ENCODE measurements around the gene HOXC4. TPM values are rescaled to one million over a fixed set of nuclear protein-coding genes. Genes with fewer than 3 reads are reported as not detected.

Gene HOXC4
- total and polyA plus RNA-seq, 10 of the 15 experiments (the other 5 are each of a cell fraction or from before 2014, with no cell fraction given): 1.0 to 11.4 (median 4.2) TPM

GRCh38 chr12:54020591-54021405, 32.8 kb upstream of the HOXC4 start:
- ATAC-seq: no peak
- no peaks in the 10 kb centered on the region for H3K36me3 ChIP-seq (ENCODE audit: control insufficient read depth in 2 of 2, insufficient read depth in 2 of 2, low read length in 1 of 2)
- peaks cover 2 to 3% of the 10 kb centered on the region in 2 experiments for H3K27me3 ChIP-seq (replicated peaks in 1 of 2; ENCODE audit: control insufficient read depth in 2 of 2, insufficient read depth in 2 of 2, low read length in 1 of 2)
- H3K4me1 ChIP-seq (ENCODE audit: control insufficient read depth, insufficient read depth, low read length): peaks cover 21% of the 10 kb centered on the region
- in situ Hi-C loops (cut with MboI) (loop anchor here (10.0 kb wide), 2 partner anchors 174 to 344 kb away; partner anchors contain the start of gene GPR84), intact Hi-C loops (cut with micrococcal nuclease; ENCODE audit: unreplicated experiment) (loop anchor here (1.0 kb wide), 1 partner anchor 14 kb away; no protein-coding TSS in a partner anchor)
- H3K79me2 ChIP-seq (ENCODE audit: control insufficient read depth, insufficient read depth, low read length): no peaks in the 10 kb centered on the region
- ChIA-PET CTCF (interaction anchor here (0.6 to 13.4 kb wide), 5 partner anchors 11 to 171 kb away, joined by 3 to 343 read pairs (median 18); partner anchors contain the start of genes HOXC5, HOXC8 and SMUG1), SMC1A (ENCODE audit: uncharacterized antibody, unreplicated experiment) (interaction anchor here (1.1 to 2.9 kb wide), 3 partner anchors 14 to 187 kb away, joined by 3 to 9 read pairs (median 4); partner anchors contain the start of gene HOXC4), POLR2A (interaction anchor here (1.1 to 1.2 kb wide), 2 partner anchors 15 to 168 kb away, joined by 3 read pairs; partner anchors contain the start of gene SMUG1), RAD21 (ENCODE audit: unreplicated experiment) (interaction anchor here (1.3 to 1.6 kb wide), 2 partner anchors 12 to 170 kb away, joined by 3 to 10 read pairs; partner anchors contain the start of gene HOXC5)
- H3K9ac ChIP-seq (ENCODE audit: control insufficient read depth, insufficient read depth, low read length): peak overlapping the region; percentile 31; the same call in 1 of the 2 replicates
- WGBS (ENCODE audit: insufficient coverage, insufficient replicate concordance, low lambda C conversion rate, missing lambda C conversion rate): 89% methylated on average over 23 of the region's 23 CpGs
- no TSS peak for BruUV-seq (replicated peaks)
- no peaks in the 10 kb centered on the region for H4K20me1 ChIP-seq (ENCODE audit: control insufficient read depth, insufficient read depth)
- H3K4me3 ChIP-seq: no peak overlapping the region
- peak overlapping the region; percentile 75 for H2AFZ ChIP-seq (ENCODE audit: control insufficient read depth, low read depth, low read length)
- no peaks in the 10 kb centered on the region for H3K9me3 ChIP-seq (replicated peaks; ENCODE audit: control insufficient read depth, insufficient read depth, low read length)
- no peak overlapping the region for H3K27ac ChIP-seq (ENCODE audit: control insufficient read depth, insufficient read depth)
- DNase-seq (ENCODE audit: low read depth, low spot score): no peak
- peak overlapping the region; percentile 71 for H3K4me2 ChIP-seq (ENCODE audit: control insufficient read depth, insufficient read depth)
- TF ChIP-seq MLLT1 (IDR thresholded peaks at IDR 0.05) (0 out of 2 replicates have a peak, but pooled peaks have one; percentile 58), MAX (IDR thresholded peaks at IDR 0.05; ENCODE audit: low read depth, low read length) (no peak)
- no peak for FAIRE-seq

Measured in GM12878 (cell line).